GM10266 (cell line): ENCODE data around the gene AGT.
"Not testable (repeated sequence)": the region's sequence is repeated elsewhere in the genome, so short reads cannot be mapped to it uniquely, and the experiment has no call there.

Experiments used
- DNase-seq: peaks from one replicate; pipeline ENCODE4 v3.0.0; 2012; ENCODE audit errors: extremely low spot score
- CTCF ChIP-seq: IDR thresholded peaks from 2 replicates; pipeline ENCODE4 v1.5.1; 2012; ENCODE audit warnings: mild to moderate bottlenecking, low read depth; ENCODE audit not compliant: control insufficient read depth, insufficient read depth; ENCODE audit errors: missing control alignments

Gene AGT

GRCh38 chr1:230677200-230677599, 36.7 kb downstream of the AGT start:
- DNase-seq: no peak
- no peak for TF ChIP-seq CTCF

GRCh38 chr1:230674581-230674980, 39.3 kb downstream of the AGT start:
- no peak for TF ChIP-seq CTCF
- no peak for DNase-seq

GRCh38 chr1:230669543-230669942, 44.4 kb downstream of the AGT start:
- TF ChIP-seq CTCF: no peak
- DNase-seq: no peak

- no peak for TF ChIP-seq CTCF
- DNase-seq: no peak
Observed at GRCh38 chr1:230668227-230668626, 45.7 kb downstream of the AGT start.

GRCh38 chr1:230661976-230662375, 51.9 kb downstream of the AGT start:
- TF ChIP-seq CTCF: no peak
- DNase-seq: no peak

GRCh38 chr1:230658691-230659090, 55.2 kb downstream of the AGT start:
- no peak for TF ChIP-seq CTCF
- DNase-seq: no peak

GRCh38 chr1:230658103-230658502, 55.8 kb downstream of the AGT start:
- DNase-seq: not testable (repeated sequence)

- not testable (repeated sequence) for DNase-seq
Observed at GRCh38 chr1:230656719-230657118, 57.2 kb downstream of the AGT start.
